GM12892 (cell line): ENCODE results near the gene CD36.

ENCODE experiments used
- POLR2A ChIP-seq: IDR thresholded peaks from 2 replicates; pipeline ENCODE4 v1.6.1; 2011; ENCODE audit warnings: low read depth, low read length, control low read depth
- POLR2AphosphoS5 ChIP-seq: IDR thresholded peaks from 2 replicates; pipeline ENCODE4 v1.6.1; 2011; ENCODE audit warnings: low read depth, low read length, control low read depth
- TAF1 ChIP-seq: IDR thresholded peaks from 2 replicates; pipeline ENCODE4 v1.6.1; 2011; ENCODE audit warnings: low read depth, mild to moderate bottlenecking, control low read depth, low read length, borderline replicate concordance

GRCh38 chr7:80725181-80725611 is 86.8 kb downstream of the CD36 start:
- TF ChIP-seq POLR2A, result no peak
- no peak for TF ChIP-seq POLR2AphosphoS5
- TF ChIP-seq TAF1, result no peak
